ENCODE measurements around the gene SCFD2. TPM values are rescaled to one million over a fixed set of nuclear protein-coding genes. Genes with fewer than 3 reads are reported as not detected.

Gene SCFD2
- total RNA-seq, 6 experiments from 2014 or later, result 35.2 to 46.7 (median 41.5) TPM

DNA sequence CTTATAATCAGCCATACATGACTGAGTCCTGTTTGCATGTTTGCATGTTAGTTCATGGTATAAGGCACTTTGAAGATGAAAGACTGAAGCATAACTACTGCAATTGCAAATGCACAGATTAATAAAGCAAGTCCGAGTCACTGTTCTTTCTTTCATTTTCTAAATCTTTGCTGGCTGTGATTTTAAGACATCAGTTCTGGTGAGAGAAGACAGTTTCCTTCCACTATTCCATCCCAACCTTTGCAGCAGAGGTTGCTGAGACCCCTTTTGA, 475.4 kb downstream of the SCFD2 start:
- peaks cover 44% of the 10 kb centered on the region for H3K4me1 Mint-ChIP-seq (ENCODE audit: low read depth)
- no peaks in the 10 kb centered on the region for H3K9me3 Mint-ChIP-seq
- H3K36me3 Mint-ChIP-seq (ENCODE audit: low read depth), result peaks cover 36% of the 10 kb centered on the region
- no peak overlapping the region for H3K4me3 Mint-ChIP-seq
- no peak overlapping the region for H3K27ac Mint-ChIP-seq
- no peak for DNase-seq
- no peaks in the 10 kb centered on the region; the same call in 1 of the 2 replicates for H3K27me3 Mint-ChIP-seq (ENCODE audit: insufficient read depth)
- TF ChIP-seq, protein P1, sequence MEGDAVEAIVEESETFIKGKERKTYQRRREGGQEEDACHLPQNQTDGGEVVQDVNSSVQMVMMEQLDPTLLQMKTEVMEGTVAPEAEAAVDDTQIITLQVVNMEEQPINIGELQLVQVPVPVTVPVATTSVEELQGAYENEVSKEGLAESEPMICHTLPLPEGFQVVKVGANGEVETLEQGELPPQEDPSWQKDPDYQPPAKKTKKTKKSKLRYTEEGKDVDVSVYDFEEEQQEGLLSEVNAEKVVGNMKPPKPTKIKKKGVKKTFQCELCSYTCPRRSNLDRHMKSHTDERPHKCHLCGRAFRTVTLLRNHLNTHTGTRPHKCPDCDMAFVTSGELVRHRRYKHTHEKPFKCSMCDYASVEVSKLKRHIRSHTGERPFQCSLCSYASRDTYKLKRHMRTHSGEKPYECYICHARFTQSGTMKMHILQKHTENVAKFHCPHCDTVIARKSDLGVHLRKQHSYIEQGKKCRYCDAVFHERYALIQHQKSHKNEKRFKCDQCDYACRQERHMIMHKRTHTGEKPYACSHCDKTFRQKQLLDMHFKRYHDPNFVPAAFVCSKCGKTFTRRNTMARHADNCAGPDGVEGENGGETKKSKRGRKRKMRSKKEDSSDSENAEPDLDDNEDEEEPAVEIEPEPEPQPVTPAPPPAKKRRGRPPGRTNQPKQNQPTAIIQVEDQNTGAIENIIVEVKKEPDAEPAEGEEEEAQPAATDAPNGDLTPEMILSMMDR (IDR thresholded peaks at IDR 0.05), result no peak

DNA sequence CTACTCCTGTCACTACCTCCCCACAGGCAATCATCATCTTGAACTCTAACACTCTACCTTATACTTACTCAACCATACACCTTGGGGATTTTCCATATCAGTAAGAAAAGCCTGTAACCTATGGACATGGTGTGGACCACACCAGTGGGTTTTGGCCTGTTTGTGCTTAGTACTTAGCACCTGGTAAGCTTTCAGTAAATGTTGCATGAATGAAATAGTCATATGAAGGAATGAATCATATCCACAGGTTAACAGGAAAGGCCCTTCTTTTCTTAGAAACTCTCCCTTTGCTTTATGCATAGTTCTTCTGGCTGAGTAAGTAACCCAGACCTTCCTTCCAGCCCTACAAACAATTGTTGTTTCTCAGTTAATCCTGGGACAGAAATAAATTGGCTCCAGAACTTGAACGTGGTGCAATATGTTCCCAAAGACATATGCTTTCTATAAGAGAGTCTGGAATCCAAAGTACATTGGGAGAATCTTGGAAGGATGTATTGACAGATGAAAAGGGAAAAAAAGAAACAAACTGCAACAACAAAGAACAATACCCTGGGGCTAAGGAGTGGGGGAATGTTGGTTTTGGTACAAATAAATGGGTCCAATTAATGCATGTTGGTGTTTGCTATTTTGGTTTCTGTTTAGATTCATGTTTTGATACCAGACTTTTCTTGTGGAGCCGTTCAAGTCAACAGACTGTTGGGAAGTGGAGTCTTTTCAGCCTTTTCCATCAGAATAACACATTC, 475.9 kb downstream of the SCFD2 start:
- Mint-ChIP-seq H3K36me3 (ENCODE audit: low read depth) (peaks cover 36% of the 10 kb centered on the region), H3K27me3 (ENCODE audit: insufficient read depth) (no peaks in the 10 kb centered on the region; the same call in 1 of the 2 replicates), H3K9me3 (no peaks in the 10 kb centered on the region), H3K27ac (no peak overlapping the region), H3K4me3 (no peak overlapping the region), H3K4me1 (ENCODE audit: low read depth) (peaks cover 49% of the 10 kb centered on the region)
- TF ChIP-seq, protein P1 (IDR thresholded peaks at IDR 0.05), result no peak
- no peak for DNase-seq

DNA sequence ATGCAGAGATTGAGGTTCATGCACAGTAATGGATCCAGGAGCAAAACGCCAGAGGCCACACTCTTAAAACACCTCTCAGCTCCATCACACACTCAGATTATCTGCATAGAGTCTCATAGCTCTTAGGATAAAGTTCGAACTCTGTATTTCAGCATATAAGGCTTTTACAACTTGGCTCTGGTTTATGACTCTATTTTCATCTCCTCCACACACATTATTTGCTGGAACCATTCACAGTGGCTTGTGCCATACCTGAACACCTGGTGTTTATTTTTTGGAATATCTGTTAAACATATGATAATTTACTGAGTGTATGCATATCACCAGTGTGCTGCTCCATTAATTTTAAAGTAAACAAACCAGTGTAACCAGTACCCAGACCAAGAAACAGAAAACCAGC, 476.5 kb downstream of the SCFD2 start:
- TF ChIP-seq, protein P1 (IDR thresholded peaks at IDR 0.05), result no peak
- DNase-seq, result no peak
- H3K27ac Mint-ChIP-seq, result no peak overlapping the region
- H3K9me3 Mint-ChIP-seq, result no peaks in the 10 kb centered on the region
- peaks cover 2% of the 10 kb centered on the region; the same call in 1 of the 2 replicates for H3K27me3 Mint-ChIP-seq (ENCODE audit: insufficient read depth)
- H3K36me3 Mint-ChIP-seq (ENCODE audit: low read depth), result peaks cover 36% of the 10 kb centered on the region
- H3K4me1 Mint-ChIP-seq (ENCODE audit: low read depth), result peaks cover 55% of the 10 kb centered on the region
- H3K4me3 Mint-ChIP-seq, result no peak overlapping the region

DNA sequence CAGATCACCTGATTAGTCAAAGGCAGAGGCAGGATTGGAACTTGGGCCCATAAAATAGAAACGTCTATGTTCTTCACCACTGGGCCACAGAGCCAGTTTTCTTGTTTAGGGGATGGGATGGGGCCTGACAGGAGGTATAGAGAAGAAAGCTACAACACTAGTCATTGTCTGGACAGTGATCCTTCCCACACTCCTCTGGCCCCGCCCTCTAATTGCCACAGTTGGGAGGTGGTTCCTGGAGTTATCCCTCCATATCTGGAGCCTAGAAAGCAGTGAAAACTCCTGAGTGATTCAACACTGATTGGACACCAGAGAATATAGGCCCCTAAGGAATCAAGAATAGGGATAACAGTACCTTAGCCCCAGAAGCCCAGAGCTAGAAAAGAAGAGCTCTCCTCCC, 480.9 kb downstream of the SCFD2 start:
- Mint-ChIP-seq H3K4me3 (no peak overlapping the region), H3K9me3 (no peaks in the 10 kb centered on the region), H3K27me3 (ENCODE audit: insufficient read depth) (peaks cover 2% of the 10 kb centered on the region; the same call in 1 of the 2 replicates), H3K4me1 (ENCODE audit: low read depth) (peaks cover 22% of the 10 kb centered on the region), H3K36me3 (ENCODE audit: low read depth) (peaks cover 36% of the 10 kb centered on the region), H3K27ac (no peak overlapping the region)
- DNase-seq, result no peak
- TF ChIP-seq, protein P1 (IDR thresholded peaks at IDR 0.05), result no peak

DNA sequence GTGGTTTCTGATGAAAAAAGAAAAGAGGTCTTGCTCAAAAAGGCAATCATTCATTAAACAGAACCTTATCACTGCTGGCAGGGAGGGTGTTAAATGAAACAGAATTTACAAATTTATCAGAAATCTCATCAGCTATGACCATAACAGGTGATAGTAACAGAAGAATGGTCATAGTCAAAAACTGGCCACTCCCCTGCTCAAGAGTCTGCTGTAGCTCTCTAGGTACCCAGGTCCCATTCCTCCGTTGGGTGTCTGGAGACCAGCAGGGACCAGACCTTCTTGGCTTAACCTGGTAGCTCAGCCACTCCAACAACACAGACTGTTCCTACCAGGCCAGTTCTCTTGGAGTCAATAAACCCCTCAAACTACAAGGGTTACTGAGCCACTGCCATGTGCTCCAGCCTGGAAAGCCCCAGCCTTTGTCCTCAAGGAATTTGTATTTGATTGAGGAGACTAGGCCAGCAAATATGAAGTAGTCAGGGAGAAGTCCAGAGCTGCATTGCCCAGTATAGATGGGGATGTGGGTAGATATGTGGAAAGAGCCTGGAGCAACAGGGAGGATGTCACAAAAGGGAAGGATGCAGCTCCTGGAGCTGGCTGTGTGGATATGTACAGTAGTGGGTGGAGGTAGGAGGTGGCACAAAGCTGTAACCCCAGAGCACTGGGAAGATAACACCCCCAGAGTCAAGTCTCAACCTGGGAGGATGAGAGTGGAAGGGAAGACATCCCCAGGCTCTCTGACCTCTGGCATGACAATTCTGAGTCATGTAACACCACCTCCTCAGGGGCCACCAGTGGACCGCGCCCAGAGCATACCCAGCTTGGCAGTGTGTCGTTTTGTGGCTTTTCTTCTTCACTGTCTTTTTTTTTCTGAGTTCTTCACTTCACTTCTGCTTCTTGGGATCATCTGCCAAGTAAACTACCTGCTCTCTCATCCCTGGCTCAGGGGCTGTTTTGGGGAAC, 481.9 kb downstream of the SCFD2 start:
- H3K9me3 Mint-ChIP-seq, result no peaks in the 10 kb centered on the region
- TF ChIP-seq, protein P1 (IDR thresholded peaks at IDR 0.05), result no peak
- H3K36me3 Mint-ChIP-seq (ENCODE audit: low read depth), result peaks cover 30% of the 10 kb centered on the region

More for the DNA sequence above, 481.9 kb downstream of the SCFD2 start:
- no peak for DNase-seq
- Mint-ChIP-seq H3K27me3 (ENCODE audit: insufficient read depth) (peaks cover 2% of the 10 kb centered on the region), H3K27ac (no peak overlapping the region; the same call in 1 of the 2 replicates), H3K4me1 (ENCODE audit: low read depth) (peaks cover 17% of the 10 kb centered on the region), H3K4me3 (no peak overlapping the region)
